Measurements from ENCODE around the gene MEIKIN.

The MEIKIN gene, protein sequence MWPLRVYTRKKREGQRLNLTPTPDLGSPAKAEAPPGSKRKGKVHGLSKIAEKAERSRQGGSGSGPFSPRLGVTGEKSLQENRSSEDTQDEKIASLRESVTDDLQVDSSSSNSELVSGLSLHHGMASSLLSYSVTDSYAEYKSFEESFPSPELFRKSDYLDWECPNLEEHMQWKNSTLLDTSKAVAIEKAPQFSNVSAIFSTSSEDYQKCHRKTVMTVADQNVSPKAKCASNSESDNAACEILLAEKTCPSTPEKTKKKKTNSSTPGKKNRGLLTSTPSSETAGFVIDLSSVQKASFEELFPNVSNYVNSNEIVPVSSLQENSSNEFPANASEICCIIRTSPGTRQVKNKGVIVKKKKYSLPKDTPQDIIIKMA

DNA sequence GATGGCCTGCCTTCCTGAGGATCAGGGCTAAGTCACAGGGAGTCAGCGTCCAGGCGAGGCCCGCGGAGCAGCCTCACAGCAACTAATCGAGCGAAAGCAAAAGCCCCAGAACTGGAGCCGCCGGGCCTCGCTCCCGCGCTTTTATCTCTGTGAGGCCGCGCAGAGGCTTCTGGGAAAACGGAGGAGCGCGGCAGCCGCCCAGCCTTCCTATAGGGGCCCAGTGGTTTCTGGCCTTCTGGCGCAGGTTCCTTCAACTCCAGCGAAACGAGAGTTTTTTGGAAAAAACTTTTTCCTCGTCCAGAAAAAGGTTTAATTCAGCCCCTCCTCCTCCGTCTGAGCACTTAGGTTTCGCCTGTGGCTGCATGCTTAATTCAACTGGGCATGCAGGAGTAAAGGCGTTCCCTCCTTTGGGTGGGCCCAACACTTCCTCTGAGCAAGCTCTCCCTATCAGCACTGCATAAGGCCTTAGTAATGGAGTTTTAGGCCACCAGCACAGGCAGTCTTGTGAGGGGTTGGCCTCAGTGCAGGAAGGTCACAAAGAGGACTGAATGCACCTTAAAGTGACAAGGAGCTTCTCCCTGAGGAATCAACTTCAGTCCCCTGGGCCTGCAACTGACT is at the start of gene MEIKIN:
Gene MEIKIN, minus strand, starts transcription at position 113 of the 618 bp plus-strand sequence. CDS start 158 bp downstream, outside the sequence.
- no peak for TF ChIP-seq CTCF (conservative IDR thresholded peaks at IDR 0.05)
- H3K27ac ChIP-seq: no peak within 1 kb of the TSS

GRCh38 chr5:131994533-131995226 is 49.2 kb upstream of the MEIKIN start:
- H3K27ac ChIP-seq: no peak overlapping the region
- no peak for TF ChIP-seq CTCF (conservative IDR thresholded peaks at IDR 0.05)

DNA sequence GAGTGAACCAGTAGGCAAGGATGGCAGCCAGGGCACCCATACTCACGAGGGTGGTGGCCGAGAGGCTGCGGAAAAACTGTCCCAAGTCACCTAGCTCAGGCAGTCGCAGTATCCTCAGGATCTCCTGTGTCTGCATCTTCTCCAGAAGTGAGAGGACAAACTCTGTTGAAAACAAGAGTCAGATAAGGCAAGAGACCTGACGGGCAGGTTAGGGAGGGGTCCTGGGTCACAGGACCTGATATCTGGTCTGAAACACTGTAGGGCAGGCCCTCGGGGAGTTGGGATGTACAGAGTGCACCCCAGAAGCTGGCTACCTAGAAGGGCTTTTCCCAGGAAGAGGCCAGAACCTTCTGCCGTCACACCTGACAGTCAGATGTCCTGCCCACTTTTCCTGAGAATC is 48.6 kb upstream of the MEIKIN start:
- no peak overlapping the region for H3K27ac ChIP-seq
- no peak for TF ChIP-seq CTCF (conservative IDR thresholded peaks at IDR 0.05)

GRCh38 chr5:131993676-131994075 is 48.2 kb upstream of the MEIKIN start:
- no peak overlapping the region for H3K27ac ChIP-seq
- TF ChIP-seq CTCF (conservative IDR thresholded peaks at IDR 0.05): no peak

- H3K27ac ChIP-seq: no peak overlapping the region
- no peak for TF ChIP-seq CTCF (conservative IDR thresholded peaks at IDR 0.05)
Measured at GRCh38 chr5:131992370-131992769, 46.9 kb upstream of the MEIKIN start.

DNA sequence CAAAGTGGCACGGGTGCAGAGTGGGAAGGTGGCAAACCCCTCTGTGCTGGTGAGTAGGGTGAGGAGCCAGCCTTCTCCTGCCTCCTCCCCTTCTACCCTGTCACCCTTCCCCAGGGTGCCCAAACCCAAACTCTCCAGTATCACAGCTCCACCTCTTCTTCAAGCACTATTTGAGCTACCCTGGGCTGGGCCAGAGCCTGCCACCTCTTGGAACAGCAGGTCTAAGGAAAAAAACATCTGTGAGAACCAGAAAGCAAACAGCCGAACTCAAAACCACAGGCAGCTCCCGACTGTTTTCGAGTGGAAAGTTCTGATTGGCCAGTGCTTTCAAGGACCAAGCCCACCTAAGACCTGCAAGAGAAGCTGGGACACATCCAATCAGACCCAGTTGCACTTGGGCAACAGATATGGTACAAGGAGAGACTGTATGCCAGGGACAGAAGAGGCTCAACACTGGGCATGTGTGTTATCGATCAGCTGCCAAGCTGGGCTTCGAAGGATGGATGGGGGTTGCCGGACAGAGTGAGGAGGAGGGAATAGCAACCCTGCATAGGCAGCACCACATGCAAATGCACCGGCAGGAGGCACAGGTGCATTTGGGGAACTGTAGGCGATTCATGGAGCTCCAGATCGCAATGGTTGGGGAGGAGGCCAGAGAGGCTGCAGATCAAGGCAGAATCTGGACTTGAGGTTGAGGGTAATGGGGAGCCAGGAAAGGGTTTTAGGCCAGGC is 46.3 kb upstream of the MEIKIN start:
- no peak overlapping the region for H3K27ac ChIP-seq
- no peak for TF ChIP-seq CTCF (conservative IDR thresholded peaks at IDR 0.05)

DNA sequence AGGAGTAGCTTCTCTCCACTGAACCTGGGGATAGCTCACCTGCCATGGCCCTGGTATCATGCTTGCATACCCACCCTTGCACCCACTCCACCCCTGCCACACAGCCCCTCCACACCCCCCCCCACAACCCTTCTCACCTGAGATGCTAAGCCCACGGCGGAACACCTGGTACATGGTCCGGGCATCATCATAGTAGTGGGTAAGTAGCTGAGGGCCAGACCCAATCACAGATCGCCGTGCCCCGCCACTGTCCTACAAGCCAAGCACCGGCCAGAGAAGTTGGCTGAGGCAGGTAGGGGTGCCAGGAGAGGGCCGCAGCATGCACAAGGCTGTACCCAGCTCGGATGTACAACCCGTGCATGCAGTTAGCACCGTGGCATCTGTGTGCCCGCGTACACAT is 45.3 kb upstream of the MEIKIN start:
- no peak overlapping the region for H3K27ac ChIP-seq
- TF ChIP-seq CTCF (conservative IDR thresholded peaks at IDR 0.05): no peak
